Fibroblast of lung (primary cell): ENCODE data around the gene TBC1D5.

ENCODE experiments used
- CTCF ChIP-seq, 2 donors: IDR thresholded peaks in 1 of 2; conservative IDR thresholded peaks in 1 of 2; 1 replicate in 1 of 2; 2 replicates in 1 of 2; pipeline ENCODE4 v1.5.1; 2011 to 2012; ENCODE audit warnings: low read length in 2 of 2, control low read depth in 1 of 2, inconsistent platforms in 1 of 2, low read depth in 1 of 2, mild to moderate bottlenecking in 1 of 2
- EZH2 ChIP-seq: IDR thresholded peaks from 2 replicates; pipeline ENCODE4 v1.5.1; 2012; ENCODE audit warnings: low read length, control low read depth, mild to moderate bottlenecking; ENCODE audit errors: missing control alignments

- TF ChIP-seq CTCF (conservative IDR thresholded peaks at IDR 0.05 in 1 of 2, IDR thresholded peaks at IDR 0.05 in 1 of 2; ENCODE audit: low read depth in 1 of 2, low read length in 2 of 2) (no peak), EZH2 (no peak)
These were observed 134.5 kb downstream of the TBC1D5 start for GRCh38 chr3:17607905-17608304.
